ENCODE data around the gene HPCA. TPM values are rescaled to one million over a fixed set of nuclear protein-coding genes. Genes with fewer than 3 reads are reported as not detected.

Gene HPCA
- total and polyA plus RNA-seq, 2 of the 8 experiments (the other 6 are each of a cell fraction or from before 2014, with no cell fraction given), result 0.70 to 1.4 TPM

- Histone ChIP-seq H3K4me2 (ENCODE audit: insufficient read depth in 1 of 2, low read depth in 2 of 2, low read length in 2 of 2) (no peak overlapping the region), H3K18ac (ENCODE audit: extremely low read depth, low read length) (no peak overlapping the region), H4K5ac (ENCODE audit: insufficient read length, low read depth, low read length) (no peak overlapping the region), H2BK20ac (ENCODE audit: low read length) (no peak overlapping the region), H3K23me2 (ENCODE audit: low read depth, low read length) (peaks cover 5% of the 10 kb centered on the region; the same call in 1 of the 2 replicates), H3K4ac (replicated peaks; ENCODE audit: insufficient read length, low read depth, low read length) (no peak overlapping the region), H3K4me3 (ENCODE audit: extremely low read depth in 1 of 4, insufficient read depth in 2 of 4, low read depth in 3 of 4, low read length in 4 of 4) (no peak overlapping the region), H2AK5ac (ENCODE audit: low read depth, low read length) (no peak overlapping the region), H3K4me1 (replicated peaks in 1 of 4; ENCODE audit: control insufficient read depth in 3 of 4, insufficient read depth in 4 of 4, low read length in 3 of 4) (peaks cover 0 to 11% (median 4%) of the 10 kb centered on the region in 4 experiments; a peak in 4 of 7 replicates), H4K8ac (ENCODE audit: extremely low read depth, insufficient read depth, low read length) (no peak overlapping the region), H3K27me3 (replicated peaks in 1 of 4; ENCODE audit: control insufficient read depth in 3 of 4, extremely low read depth in 1 of 4, insufficient read depth in 3 of 4, low read length in 3 of 4) (peaks cover 5 to 48% (median 24%) of the 10 kb centered on the region in 4 experiments; a peak in 6 of 7 replicates), H3K79me2 (ENCODE audit: control insufficient read depth in 1 of 2, insufficient read depth in 2 of 2, low read length in 2 of 2) (no peaks in the 10 kb centered on the region), H3K27ac (ENCODE audit: low read depth, low read length) (no peak overlapping the region), H2BK15ac (ENCODE audit: low read length) (no peak overlapping the region; the same call in 1 of the 2 replicates), H4K91ac (replicated peaks; ENCODE audit: insufficient read length, low read length) (no peak overlapping the region), H3K14ac (ENCODE audit: insufficient read length) (no peak overlapping the region), H2BK5ac (ENCODE audit: low read depth, low read length) (no peak overlapping the region), H3K23ac (ENCODE audit: insufficient read length) (no peak overlapping the region), H3K9ac (replicated peaks in 1 of 4; ENCODE audit: extremely low read depth in 1 of 4, low read depth in 3 of 4, low read length in 3 of 4) (no peak overlapping the region), H2BK120ac (replicated peaks; ENCODE audit: low read depth, low read length) (no peak overlapping the region), H3K36me3 (ENCODE audit: control insufficient read depth in 2 of 4, insufficient read depth in 4 of 4, low read length in 3 of 4) (no peaks in the 10 kb centered on the region), H3K79me1 (ENCODE audit: low read depth, low read length) (no peaks in the 10 kb centered on the region), H3K56ac (replicated peaks; ENCODE audit: insufficient read length, low read depth, low read length) (no peak overlapping the region), H2BK12ac (ENCODE audit: low read depth, low read length) (no peak overlapping the region; the same call in 1 of the 2 replicates), H4K20me1 (replicated peaks in 1 of 2; ENCODE audit: control insufficient read depth in 1 of 2, insufficient read depth in 2 of 2, low read length in 2 of 2) (peaks cover 0 to 18% of the 10 kb centered on the region in 2 experiments), H3K9me3 (ENCODE audit: insufficient read depth in 2 of 2, low read depth in 1 of 2, low read length in 1 of 2) (no peaks in the 10 kb centered on the region), H2AFZ (ENCODE audit: low read length) (no peak overlapping the region)
- POLR2A ChIA-PET (ENCODE audit: partially characterized antibody), result interaction anchor here (0.7 to 1.8 kb wide), 2 partner anchors 69 to 78 kb away, joined by 3 to 4 read pairs; partner anchors contain the start of genes RNF19B, S100PBP and YARS1
- WGBS, 2 experiments (ENCODE audit: extremely low coverage in 1 of 2, insufficient coverage in 1 of 2, insufficient read length in 1 of 2, insufficient replicate concordance in 2 of 2, low coverage in 1 of 2, low lambda C conversion rate in 2 of 2, missing lambda C conversion rate in 1 of 2), result 74% methylated on average over 13 of the region's 19 CpGs; no CpG with 5 or more reads in 1 of the 2 experiments
- CTCF ChIA-PET (ENCODE audit: partially characterized antibody), result interaction anchor here (0.7 to 19.0 kb wide), 15 partner anchors 6 to 552 kb away, joined by 3 to 382 read pairs (median 4); partner anchors contain the start of genes AZIN2, FNDC5, HPCA and TMEM54
- FAIRE-seq (no peak), DNase-seq (ENCODE audit: low read depth in 1 of 2, low spot score in 2 of 2) (no peak)
- TF ChIP-seq SIX5 (IDR thresholded peaks at IDR 0.05; ENCODE audit: low read depth, low read length) (no peak), POLR2AphosphoS5 (IDR thresholded peaks at IDR 0.05; ENCODE audit: low read depth, low read length) (no peak), GTF2F1 (IDR thresholded peaks at IDR 0.05; ENCODE audit: borderline replicate concordance, low read depth, low read length) (no peak), ZNF274 (IDR thresholded peaks at IDR 0.05; ENCODE audit: borderline replicate concordance, extremely low read depth, low read length) (no peak), JUN (IDR thresholded peaks at IDR 0.05; ENCODE audit: low read depth, low read length) (no peak), CBX8 (IDR thresholded peaks at IDR 0.05; ENCODE audit: borderline replicate concordance, low read depth, low read length) (no peak), BRCA1 (IDR thresholded peaks at IDR 0.05; ENCODE audit: low read depth, low read length) (no peak), KDM5A (IDR thresholded peaks at IDR 0.05; ENCODE audit: low read length) (no peak), SP2 (IDR thresholded peaks at IDR 0.05; ENCODE audit: low read length) (no peak), CHD2 (IDR thresholded peaks at IDR 0.05; ENCODE audit: low read length) (no peak), POU5F1 (IDR thresholded peaks at IDR 0.05; ENCODE audit: low read depth, low read length) (no peak), EZH2 (IDR thresholded peaks at IDR 0.05; ENCODE audit: low read depth, low read length, severe bottlenecking) (no peak)
Measured at GRCh38 chr1:32886828-32887414, 630 bp downstream of the HPCA start.
